HG03196 (cell line): ENCODE measurements around the gene ADCY2.
A peak's percentile ranks its signal among the peaks of the same experiment; 100 is the strongest.

Experiments
- ATAC-seq: cut with Tn5 transposase; IDR thresholded peaks from one replicate; pipeline ENCODE4 v1.9.1; 2021; ENCODE audit not compliant: unreplicated experiment

Gene ADCY2

DNA sequence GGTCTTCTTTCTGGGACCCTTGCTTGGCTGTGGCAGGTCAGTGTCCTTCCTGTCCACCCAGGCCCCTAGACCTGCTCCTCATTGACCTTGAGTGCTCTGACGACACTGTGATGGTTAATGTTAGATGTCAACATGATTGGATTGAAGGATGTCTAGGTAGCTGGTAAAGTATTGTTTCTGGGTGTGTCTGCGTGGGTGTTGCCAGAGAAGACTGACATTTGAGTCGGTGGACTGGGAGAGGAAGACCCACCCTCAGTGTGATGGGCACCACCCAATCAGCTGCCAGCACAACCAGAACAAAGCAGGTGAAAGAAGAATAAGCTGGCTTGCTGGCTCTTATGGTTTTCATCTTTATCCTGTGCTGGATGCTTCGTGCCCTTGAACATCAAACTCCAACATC is 380.5 kb downstream of the ADCY2 start:
- ATAC-seq, result no peak

DNA sequence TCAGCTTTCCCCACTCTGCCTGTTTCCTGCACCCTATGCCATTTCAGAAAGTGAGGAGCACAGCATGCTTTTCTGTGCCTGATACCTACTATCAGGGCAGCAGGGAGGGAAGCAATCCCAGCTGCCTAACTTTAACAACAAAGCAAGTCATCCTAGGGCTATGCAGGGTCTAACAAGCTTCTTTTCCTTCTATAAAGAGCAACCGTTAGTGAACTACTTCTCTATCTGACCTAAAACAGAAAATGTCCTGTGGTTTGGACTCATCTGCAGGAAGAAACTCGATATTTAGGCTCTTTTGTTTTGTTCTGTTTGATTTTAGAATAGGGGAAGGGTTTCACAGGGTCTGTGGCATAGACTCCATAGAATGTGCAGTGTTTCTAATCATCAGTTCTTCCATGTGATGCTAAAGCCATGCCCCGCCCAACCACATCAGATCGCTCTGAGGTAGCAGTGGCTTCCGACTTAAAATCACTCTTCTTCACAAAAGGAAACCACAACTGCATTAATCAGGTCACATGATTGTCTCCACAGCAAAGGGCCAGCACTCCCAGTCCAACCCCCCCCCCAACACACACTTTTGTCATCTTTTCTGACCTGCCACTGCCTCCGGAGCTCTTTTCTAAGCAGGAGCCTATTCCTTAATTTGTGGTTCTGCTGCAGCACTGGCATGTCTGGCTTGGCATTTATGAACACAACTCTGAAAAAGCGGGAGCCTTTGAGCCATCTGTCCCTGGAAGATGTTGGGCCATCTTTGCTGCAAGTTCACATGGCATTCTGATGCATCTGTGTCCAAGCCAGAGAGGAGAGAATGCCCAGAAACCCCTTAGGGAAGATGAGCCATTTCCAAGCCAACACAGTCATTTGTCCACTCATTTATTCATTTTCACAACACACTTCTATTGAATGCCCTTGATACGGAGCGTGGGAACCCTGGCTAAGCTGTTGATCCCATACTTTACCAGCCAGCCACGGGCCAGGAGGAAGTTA is 383.4 kb downstream of the ADCY2 start:
- no peak for ATAC-seq

DNA sequence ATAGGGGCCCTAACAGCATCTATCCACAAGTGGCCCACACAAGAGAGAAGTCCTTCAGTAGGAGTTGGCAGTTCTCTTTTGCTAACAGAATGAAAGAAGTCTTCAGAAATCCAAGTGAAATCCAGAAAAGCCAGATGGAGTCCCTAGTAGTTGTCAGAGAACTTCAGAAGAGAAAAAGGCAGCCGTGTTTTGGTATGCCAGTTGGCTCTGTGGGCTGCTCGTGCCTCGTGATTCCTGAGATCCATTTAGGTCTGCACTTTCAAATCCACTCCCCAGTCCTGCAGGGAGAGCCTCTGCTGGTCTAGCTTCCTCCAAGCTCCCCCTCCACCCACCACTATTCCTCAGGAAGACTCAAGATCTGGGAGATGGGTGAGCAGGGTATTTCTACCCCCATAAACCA is 386.0 kb downstream of the ADCY2 start:
- ATAC-seq, result no peak

DNA sequence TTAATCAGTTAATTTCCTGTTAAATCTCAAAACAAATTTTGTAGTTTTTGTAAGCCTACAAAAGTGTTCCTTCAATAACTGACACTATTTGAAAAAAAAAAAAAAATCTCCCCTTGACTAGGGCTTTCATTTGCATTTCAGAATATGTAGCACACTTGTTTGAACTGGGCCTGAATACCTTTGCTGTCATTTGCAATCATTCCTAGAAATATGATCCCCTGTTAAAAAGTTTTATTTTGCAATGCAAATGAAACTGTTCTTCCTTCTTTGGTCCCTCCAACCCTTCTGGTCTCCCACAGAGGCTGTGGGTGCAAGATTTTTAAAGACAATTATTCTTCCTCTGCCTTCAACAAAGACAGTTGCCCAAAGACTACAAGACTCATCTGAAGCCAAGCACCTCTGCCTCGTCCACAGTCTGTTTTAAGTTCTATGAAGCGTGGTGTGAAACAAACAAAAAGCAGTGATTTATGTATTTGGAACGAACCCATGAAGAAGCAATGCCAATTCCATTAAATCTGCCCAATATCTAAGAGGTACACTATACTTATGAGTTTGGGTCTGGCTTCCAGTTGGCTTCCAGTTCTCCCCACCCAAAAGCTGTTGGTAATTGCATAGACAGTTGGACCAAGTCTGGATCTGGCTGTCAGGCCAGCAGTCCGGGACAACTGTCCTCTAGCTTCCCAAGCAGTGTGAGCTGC is 388.9 kb downstream of the ADCY2 start:
- no peak for ATAC-seq

DNA sequence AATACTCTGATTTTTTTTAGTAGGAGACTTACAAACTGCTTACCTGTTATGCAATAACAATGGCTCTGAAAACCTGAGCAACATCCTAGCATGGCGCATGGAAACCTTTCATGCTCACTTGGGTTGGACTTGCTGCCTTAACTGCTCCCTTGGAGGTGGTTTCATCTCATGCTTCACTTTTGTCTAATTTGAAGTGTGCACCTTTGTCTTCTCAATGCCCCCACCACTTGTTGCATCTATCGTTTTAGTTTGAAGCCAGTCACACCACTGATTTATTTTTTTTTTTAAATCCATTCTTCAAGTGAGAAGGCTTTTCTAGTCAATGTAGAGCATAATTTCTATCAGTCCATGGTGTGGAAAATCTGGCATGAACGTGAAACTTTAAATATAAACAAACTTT is 391.8 kb downstream of the ADCY2 start:
- ATAC-seq, result no peak

DNA sequence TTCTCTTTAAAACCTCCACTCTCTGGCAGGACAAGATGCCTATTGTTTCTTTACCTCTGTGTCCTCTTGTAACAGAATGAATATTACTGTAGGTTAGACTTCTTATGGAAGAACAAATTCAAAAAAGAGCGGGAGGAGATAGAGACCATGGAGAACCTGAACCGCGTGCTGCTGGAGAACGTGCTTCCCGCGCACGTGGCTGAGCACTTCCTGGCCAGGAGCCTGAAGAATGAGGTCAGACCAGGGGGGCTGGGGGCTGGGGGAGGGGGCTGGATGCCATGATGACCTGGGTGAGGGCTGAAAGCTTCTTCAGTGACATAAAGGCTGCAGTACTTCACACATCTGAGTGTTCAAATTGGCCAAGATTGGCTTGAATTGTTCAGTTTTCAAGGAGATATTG is 393.6 kb downstream of the ADCY2 start:
- no peak for ATAC-seq

DNA sequence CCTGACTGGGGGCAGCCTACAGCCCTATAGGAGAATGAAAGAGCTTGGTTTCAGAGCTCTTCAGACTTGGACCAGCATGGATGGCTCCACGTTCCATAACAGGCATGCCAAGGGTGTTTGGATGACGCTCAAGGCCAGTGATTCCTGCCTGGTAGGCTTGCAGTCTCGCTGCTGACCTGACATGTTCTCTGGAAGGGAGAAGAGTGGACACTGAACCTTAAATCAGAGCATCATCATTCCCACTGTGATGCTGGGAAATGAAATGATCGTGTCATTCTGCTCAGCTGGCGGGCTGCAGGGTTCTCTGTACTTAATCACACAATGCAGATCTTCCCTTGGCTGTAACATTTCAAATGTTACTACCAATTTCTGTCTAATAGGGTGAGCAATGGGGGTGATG is 398.0 kb downstream of the ADCY2 start:
- no peak for ATAC-seq

DNA sequence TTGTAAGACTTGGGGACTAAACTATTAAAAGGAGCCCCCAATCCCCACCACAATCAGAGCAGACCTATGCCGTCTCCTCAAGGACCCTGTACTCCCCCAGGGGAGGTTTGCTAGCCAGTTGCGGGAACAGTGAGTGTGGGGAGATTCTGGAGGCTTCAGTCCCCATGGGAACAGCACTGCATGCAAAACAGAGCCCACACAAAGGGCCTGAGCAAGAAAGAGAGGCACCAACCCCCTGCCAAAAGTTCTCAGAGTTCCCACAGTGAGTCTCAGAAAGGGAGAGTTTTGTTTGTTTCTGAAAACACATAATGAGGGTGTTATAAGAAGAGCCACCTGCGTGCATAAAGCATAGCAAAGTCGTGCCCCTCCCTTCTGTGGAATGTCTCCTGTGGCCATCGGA is 398.4 kb downstream of the ADCY2 start:
- peak; percentile 67 for ATAC-seq

DNA sequence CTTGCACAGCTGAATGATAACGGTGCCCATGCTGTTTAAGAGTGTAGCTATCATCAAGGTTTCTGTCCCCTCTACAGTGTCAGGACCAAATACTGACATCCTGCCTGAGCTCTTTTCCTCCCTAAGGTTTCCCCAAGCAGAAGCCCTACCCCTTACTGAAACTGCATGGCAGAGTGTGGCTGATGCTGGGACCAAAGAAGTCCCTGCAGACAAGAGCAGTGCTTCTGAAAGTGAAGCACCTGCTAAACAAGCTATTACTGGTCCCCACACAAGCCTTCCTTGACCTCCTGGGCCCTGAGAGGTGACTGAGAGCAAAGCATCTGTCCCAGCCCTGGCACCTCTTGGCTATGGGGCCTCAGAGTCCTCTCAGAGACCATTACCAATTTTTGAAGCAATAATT is 398.9 kb downstream of the ADCY2 start:
- ATAC-seq, result peak; percentile 78

DNA sequence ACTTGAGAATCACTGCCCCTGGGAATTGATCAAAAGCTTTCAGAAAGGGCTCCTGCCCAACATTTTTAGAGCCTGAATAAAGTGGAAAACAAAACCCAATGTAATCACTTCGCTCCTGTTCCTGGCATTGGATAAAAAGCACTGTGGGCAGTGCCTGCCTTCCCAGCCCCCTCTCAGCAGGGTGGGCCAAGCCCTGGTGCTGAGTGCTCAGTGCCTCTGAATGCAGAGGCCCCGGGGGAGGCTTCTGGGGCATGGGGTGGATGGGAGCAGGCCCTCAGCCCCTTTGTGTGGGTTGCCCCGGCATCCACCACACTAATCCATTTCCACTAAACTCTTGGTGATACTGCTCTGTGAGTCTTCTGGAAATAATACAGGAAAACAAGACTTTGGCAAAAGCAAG is 399.4 kb downstream of the ADCY2 start:
- no peak for ATAC-seq

DNA sequence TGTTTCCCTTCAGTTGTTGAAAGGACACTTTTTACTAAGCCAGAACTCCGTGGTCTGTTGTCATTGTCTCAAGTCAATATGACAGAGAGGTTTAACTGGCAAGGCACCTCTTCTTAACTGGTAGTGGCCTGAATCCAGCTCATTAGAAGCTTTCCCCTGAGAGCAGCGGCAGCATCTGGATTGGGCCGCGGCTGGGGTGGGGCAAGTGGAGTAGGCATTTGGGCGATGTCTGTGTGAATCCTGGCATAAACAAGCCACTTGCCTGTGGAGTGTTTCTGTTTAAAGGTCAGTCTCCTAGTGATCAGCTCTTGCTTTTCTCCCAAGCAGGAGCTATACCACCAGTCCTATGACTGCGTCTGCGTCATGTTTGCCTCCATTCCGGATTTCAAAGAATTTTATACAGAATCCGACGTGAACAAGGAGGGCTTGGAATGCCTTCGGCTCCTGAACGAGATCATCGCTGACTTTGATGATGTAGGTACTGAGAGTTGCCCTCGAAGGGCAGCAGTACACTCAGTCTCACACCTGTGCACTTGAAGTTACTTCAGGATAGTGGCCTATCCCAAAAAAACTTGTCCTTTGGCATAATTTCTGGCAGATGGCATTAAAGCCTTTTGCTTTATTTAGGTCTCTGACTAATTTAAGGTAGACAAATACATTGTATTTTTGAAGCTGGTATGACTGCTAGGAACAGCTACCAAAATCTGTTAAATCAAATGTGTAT is 406.1 kb downstream of the ADCY2 start:
- ATAC-seq, result no peak

DNA sequence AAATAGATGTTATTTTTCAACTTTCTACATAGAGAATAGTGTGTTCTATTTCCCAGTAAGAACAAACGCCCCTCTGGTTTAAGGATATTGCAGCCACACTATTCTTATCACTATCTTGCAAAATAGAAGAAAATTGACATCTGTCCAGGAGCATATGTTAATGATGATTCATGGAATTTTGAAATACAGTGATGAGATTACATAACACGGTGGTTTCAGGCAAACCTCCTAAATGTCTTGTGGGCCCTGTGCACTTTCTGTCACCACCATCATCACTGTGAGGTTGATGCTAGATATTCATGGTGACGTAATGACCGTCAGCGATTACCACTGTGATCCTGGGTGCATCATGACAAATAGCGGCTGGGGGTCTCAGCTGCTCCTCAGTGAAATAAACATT is 406.9 kb downstream of the ADCY2 start:
- no peak for ATAC-seq

DNA sequence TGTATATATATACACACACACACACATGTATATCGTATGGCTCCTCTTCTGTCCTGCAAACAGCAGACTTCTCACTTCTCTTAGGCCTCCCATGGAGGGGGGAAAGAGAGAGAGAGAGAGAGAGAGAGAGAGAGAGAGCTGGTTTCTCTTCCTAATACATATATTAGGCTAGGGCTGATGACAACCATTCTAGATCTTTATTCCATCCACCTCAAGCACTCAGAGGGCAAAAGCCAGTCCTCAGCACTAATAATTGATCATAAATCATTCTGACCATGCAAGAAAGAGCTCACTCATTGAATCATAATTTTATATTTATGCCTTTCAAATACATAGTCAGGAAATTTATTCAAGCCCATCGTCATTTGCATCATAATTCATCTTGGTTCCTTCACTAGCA is 408.0 kb downstream of the ADCY2 start:
- no peak for ATAC-seq

DNA sequence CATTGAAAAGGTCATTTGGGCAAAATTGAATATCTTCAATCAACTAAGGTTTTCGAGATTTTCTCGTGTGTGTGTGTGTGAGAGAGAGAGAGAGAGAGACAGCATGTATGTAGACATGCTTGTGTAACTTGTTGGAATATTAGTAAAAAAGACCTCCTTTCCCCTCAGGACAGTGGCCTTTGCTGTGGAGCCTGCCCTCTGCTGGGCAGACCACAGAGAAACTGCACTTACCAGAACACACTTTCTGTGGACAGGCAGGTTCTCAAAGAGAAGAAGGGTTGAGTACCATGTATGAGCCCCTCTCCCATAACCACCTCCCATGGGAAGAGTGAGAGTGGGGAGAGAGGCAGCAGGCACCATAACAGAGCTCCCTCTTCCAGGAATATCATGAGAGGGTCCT is 409.4 kb downstream of the ADCY2 start:
- ATAC-seq, result no peak

DNA sequence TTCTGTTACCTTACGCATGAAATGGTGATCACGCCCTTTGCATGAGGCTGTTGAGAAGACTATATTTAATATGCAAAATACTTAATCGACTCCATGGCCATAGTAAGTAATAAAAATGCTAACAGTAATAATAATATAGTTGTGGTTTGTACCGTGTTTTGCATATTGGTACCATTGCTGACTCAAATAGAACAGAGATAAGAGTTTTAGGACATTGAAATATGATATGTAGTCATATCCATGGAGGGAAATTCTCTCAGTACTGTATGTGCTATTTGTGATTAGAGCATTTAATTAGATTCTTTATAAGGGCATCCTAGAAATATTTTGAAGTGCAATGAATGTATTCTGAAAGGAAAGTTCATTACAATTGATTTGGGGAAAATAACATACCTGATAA is 413.1 kb downstream of the ADCY2 start:
- ATAC-seq, result no peak

DNA sequence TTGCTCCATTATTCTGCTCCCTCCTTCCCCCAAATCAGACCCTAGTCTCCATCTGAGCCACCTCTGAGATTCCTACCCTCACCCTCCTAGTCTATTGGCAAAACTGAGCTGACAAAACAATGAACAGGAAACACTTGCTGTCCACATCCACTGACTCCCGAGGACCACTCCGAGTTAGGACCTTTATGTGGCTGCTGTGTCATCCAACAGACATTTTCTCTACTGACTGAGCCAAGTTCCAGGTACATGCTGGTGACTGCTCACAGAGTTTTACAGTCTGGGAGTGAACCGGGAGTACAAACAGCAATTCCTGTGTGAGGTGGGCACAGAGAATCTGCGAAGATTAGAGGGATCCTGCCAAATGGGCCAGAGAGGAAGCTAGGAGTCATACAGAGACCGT is 415.8 kb downstream of the ADCY2 start:
- ATAC-seq, result no peak

DNA sequence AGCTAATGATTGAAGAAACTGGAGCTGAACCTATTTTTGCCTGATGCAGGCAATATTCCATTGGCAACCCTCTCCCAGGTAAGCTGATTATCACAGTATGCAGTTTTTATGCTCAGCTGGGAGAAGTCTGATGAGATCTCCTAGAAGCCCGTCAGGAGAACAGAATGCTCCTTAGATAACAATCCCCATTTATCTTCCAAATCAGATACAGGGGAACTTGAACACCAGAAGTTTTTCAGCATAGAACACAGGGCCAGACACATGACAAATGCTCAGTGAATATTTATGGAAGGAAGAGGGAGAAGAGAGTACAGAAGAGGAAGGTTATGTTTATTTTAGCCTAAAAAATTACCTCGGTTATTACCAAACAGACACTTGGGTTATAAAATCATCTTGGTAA is 417.1 kb downstream of the ADCY2 start:
- ATAC-seq, result no peak

DNA sequence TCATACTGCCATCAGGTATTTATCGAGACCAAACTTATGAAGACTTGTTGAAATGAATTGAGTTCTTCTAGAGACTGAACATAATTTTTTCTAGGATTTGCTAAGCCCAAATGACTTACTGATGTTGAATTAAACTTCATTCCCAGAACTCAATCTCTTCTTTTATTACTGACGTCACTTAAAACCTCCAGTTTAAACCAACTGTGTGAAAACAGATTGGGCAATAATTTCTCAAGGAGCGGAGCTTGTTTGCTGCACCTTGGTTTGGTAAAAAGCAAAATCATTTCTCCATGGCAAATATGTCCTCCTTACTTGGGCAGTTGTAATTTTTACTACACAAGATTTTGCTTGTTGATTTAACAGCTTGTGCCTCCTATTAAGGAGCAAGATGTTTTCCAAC is 417.6 kb downstream of the ADCY2 start:
- ATAC-seq, result no peak

DNA sequence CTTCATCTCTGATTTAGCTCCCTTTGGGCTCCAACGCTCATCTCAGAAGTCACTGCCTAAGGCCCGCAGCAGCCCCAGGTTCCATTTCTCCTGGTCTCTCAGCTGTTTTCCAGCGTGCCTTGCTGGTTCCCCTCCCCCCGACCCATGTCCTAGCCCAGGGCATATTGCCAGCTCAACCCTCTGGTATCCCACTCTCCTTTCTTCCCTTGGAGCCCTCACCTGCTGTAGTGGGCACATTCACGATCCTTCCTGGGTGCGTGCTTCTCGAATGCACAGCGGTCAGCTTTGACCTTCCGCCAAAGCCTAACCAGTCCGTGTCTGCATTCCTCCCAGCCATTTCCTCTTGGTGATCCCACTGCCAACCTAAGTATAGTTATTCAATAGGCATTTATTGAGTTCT is 418.9 kb downstream of the ADCY2 start:
- ATAC-seq, result no peak

DNA sequence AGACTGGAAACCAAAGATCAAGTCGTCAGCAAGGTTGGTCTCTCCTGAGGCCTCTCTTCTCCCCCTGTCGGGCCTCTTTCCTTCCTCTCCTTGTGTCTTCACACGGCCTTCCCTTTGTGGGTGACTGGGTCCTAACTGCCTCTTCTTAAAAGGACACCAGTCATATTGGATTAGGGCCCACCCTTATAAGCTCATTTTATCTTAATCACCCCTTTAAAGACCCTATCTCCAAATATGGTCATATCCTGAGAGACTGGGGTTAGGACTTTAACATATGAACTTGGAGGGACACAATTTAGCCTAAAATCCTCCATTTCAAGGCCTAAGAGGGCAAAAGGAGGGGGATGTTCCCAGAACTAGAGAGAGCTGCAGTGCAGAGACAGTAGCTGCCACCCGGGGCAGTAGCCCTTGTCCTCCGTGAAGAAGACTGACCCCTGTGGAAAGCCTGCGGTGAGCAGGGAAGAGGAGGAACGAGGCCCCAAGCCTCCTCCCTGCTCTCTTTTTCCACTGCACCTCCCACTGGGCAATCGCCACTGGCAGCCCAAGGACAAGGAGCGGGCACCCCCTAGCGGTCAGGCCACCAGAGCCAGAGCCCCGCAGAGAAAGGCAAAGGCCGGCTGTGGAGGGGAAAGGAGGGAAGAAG is 420.1 kb downstream of the ADCY2 start:
- ATAC-seq, result peak; percentile 83

DNA sequence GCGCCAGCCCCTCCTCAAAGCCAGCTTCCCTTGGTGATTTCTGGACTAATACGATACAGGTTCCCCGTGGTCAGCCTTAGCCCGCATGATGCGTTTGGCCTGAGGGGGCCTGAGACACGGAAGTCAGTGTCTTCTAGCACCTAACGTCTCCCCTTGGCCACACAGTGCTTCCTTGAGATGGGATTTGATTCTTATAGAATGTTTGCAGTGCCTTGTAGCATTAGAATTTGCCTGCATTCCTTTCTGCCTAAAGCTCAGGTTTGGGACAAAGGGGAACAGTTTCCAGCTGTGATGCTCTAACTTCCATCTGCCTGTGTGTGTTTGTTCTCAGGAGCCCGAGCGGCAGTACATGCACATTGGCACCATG is 420.6 kb downstream of the ADCY2 start:
- ATAC-seq, result no peak
